Endothelial cell (in vitro differentiated cells): ENCODE results near the gene RAD51B. TPM values are rescaled to one million over a fixed set of nuclear protein-coding genes. Genes with fewer than 3 reads are reported as not detected.

Experiments used
- DNase-seq: peaks from one replicate; pipeline ENCODE4 v3.0.0; 2021; ENCODE audit warnings: low spot score
- H3K27ac Mint-ChIP-seq: one replicate; pipeline ENCODE4 v1.8.0; 2021; ENCODE audit warnings: mixed read lengths, inconsistent platforms; ENCODE audit not compliant: unreplicated experiment
- H3K27me3 Mint-ChIP-seq: one replicate; pipeline ENCODE4 v1.8.0; 2021; ENCODE audit warnings: mild to moderate bottlenecking, moderate library complexity, mixed read lengths, inconsistent platforms; ENCODE audit not compliant: unreplicated experiment
- H3K36me3 Mint-ChIP-seq: one replicate; pipeline ENCODE4 v1.8.0; 2021; ENCODE audit warnings: mild to moderate bottlenecking, low read depth, mixed read lengths, inconsistent platforms; ENCODE audit not compliant: unreplicated experiment
- H3K4me1 Mint-ChIP-seq: one replicate; pipeline ENCODE4 v1.8.0; 2021; ENCODE audit warnings: mild to moderate bottlenecking, mixed read lengths, inconsistent platforms; ENCODE audit not compliant: unreplicated experiment
- H3K4me3 Mint-ChIP-seq: one replicate; pipeline ENCODE4 v1.8.0; 2021; ENCODE audit warnings: mild to moderate bottlenecking, mixed read lengths, inconsistent platforms; ENCODE audit not compliant: unreplicated experiment
- H3K9me3 Mint-ChIP-seq: one replicate; pipeline ENCODE4 v1.8.0; 2021; ENCODE audit warnings: mixed read lengths, inconsistent platforms; ENCODE audit not compliant: unreplicated experiment
- total RNA-seq: library from RNA; stranded (reverse); fragmentation: NEBNext Ultra II Directional; extraction: Animal tissue kit (Norgen Biotek cat#: 25700); gene quantifications from one replicate; pipeline ENCODE4 v1.2.1, GENCODE V29; 2021; ENCODE audit not compliant: unreplicated experiment
- TF ChIP-seq, protein P1 (sequence below): fragments of 200-600 bp; sonication (generic); IDR thresholded peaks from one replicate; pipeline ENCODE4 v1.5.0; 2021; ENCODE audit warnings: antibody characterized with exemption; ENCODE audit not compliant: unreplicated experiment

RAD51B gene
- total RNA-seq, 1 donor from 2014 or later, result 23.5 TPM

GRCh38 chr14:68687746-68688145 is 868.2 kb downstream of the RAD51B start:
- Mint-ChIP-seq H3K9me3 (no peaks in the 10 kb centered on the region), H3K4me3 (no peak overlapping the region), H3K27ac (no peak overlapping the region), H3K27me3 (peaks cover 5% of the 10 kb centered on the region), H3K36me3 (peaks cover 4% of the 10 kb centered on the region), H3K4me1 (peaks cover 53% of the 10 kb centered on the region)
- TF ChIP-seq, protein P1, sequence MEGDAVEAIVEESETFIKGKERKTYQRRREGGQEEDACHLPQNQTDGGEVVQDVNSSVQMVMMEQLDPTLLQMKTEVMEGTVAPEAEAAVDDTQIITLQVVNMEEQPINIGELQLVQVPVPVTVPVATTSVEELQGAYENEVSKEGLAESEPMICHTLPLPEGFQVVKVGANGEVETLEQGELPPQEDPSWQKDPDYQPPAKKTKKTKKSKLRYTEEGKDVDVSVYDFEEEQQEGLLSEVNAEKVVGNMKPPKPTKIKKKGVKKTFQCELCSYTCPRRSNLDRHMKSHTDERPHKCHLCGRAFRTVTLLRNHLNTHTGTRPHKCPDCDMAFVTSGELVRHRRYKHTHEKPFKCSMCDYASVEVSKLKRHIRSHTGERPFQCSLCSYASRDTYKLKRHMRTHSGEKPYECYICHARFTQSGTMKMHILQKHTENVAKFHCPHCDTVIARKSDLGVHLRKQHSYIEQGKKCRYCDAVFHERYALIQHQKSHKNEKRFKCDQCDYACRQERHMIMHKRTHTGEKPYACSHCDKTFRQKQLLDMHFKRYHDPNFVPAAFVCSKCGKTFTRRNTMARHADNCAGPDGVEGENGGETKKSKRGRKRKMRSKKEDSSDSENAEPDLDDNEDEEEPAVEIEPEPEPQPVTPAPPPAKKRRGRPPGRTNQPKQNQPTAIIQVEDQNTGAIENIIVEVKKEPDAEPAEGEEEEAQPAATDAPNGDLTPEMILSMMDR, result no peak
- no peak for DNase-seq

GRCh38 chr14:68688872-68689371 is 869.3 kb downstream of the RAD51B start:
- TF ChIP-seq, protein P1, result no peak
- no peak for DNase-seq
- Mint-ChIP-seq H3K4me1 (peaks cover 45% of the 10 kb centered on the region), H3K4me3 (no peak overlapping the region), H3K27ac (no peak overlapping the region), H3K27me3 (peaks cover 5% of the 10 kb centered on the region), H3K36me3 (peaks cover 4% of the 10 kb centered on the region), H3K9me3 (no peaks in the 10 kb centered on the region)

DNA sequence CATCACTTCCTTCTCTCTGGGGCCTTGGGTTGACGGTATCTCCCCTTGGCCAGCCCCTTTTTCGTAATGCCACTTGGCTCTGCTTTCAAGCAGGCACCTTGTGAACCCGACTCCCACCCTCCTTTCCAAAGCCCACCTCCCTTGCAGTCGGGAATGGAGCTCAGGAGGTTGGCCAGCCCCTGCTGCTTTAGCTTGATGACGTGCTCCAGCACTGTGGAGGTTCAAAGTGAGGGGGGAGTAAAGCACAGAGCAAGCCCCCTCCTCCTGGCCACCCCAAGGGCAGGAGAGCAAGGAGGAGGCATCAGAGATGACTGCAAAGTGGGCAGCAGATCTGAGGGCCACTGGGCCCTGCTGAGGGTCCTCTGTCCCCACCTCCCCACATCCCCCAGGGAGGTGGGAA is 869.9 kb downstream of the RAD51B start:
- Mint-ChIP-seq H3K4me1 (peaks cover 39% of the 10 kb centered on the region), H3K36me3 (peaks cover 4% of the 10 kb centered on the region), H3K4me3 (no peak overlapping the region), H3K9me3 (no peaks in the 10 kb centered on the region), H3K27ac (no peak overlapping the region), H3K27me3 (peaks cover 5% of the 10 kb centered on the region)
- DNase-seq, result no peak
- TF ChIP-seq, protein P1, result no peak

DNA sequence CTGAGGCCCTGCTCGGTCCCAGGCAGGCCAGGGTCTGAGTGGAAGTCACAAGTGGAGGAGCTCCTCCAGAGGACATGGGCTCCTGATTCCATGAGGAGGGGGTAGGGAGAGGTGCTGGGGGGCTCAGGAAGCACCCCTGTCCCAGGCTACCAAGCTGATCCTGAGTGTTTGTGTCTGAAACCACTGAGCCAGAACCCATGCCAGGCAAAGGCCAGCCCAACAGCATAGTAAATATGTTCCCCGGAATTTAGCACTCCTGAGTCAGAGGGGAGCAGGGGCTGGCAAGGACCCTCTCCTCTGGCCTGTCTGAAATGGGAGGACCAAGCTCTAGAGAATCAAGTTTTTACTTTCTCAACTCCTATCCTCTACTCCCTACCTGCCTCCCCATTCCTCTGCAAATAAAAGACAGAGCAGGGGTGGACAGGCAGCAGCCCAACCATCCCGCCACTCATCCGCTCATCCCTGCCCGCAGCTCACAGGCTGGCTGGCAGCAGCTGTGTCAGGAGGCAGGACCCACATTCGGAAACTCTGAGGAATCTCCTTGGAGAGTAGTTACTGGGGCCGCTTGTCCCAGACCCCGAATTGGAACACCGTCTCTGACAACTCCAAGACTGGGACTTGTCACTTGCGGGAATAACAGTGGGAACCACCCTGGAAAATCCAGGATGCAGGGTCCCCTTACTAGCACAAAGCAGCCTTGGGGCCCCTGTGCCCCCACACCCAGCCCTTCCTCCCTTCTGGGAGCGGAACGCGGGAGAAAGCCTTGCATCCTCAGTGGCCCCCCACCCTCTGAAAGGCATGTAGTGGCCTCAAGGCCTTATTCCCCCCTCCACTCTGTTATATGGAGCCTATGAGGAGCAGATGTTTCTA is 870.7 kb downstream of the RAD51B start:
- H3K9me3 Mint-ChIP-seq, result no peaks in the 10 kb centered on the region
- no peak overlapping the region for H3K27ac Mint-ChIP-seq
- H3K27me3 Mint-ChIP-seq, result peaks cover 5% of the 10 kb centered on the region
- H3K4me1 Mint-ChIP-seq, result peaks cover 36% of the 10 kb centered on the region
- TF ChIP-seq, protein P1, result no peak
- peaks cover 7% of the 10 kb centered on the region for H3K36me3 Mint-ChIP-seq
- H3K4me3 Mint-ChIP-seq, result no peak overlapping the region
- DNase-seq, result no peak
